HepG2 (cell line): ENCODE results near the gene KCNJ6. TPM values are rescaled to one million over a fixed set of nuclear protein-coding genes. Genes with fewer than 3 reads are reported as not detected.

ENCODE experiments used
- ATAC-seq: fragments of 200-7000 bp; cut with Tn5 transposase; 3 replicates; pipeline ENCODE4 v1.9.1; 2020; ENCODE audit warnings: mild to moderate bottlenecking, moderate library complexity
- BruUV-seq: library from RNA; stranded (reverse); fragments of 400-500 nt; replicated peaks from 2 replicates; lab custom pipeline; 2021; lab: Mats Ljungman, UMichigan
- CTCF ChIA-PET: fragments of 300-600 bp; formaldehyde crosslinking; extraction: SDS; loops from one replicate; lab custom pipeline; 2021; ENCODE audit warnings: low total read pairs, inconsistent platforms, low intra/inter-chr PET ratio; lab: Yijun Ruan, JAX
- POLR2A ChIA-PET: fragments of 350-600 bp; sonication (Branson Sonifier 250); formaldehyde crosslinking; loops from one replicate; lab custom pipeline; 2020; ENCODE audit warnings: antibody characterized with exemption, inconsistent platforms; lab: Yijun Ruan, JAX
- DNase-seq: peaks from one replicate; pipeline ENCODE4 v3.0.0-alpha.2; 2015; ENCODE audit warnings: low spot score
- FAIRE-seq: peaks from 3 replicates; lab custom pipeline; 2011; peaks lifted over from hg19 to GRCh38; lab: Jason Lieb, UNC
- H2AFZ ChIP-seq: one replicate; pipeline ENCODE4 v1.6.1; 2011; ENCODE audit warnings: low read length, inconsistent platforms
- H3K27ac ChIP-seq: fragments of 300-600 bp; 3 replicates; pipeline ENCODE4 v1.8.0; 2011; ENCODE audit warnings: mixed run types, mild to moderate bottlenecking, mixed read lengths, low read length, inconsistent platforms; ENCODE audit not compliant: insufficient read depth; ENCODE audit errors: extremely low read length
- H3K27me3 ChIP-seq, 2 experiments: fragments of 200-600 bp in 1 of 2; 2 replicates in 1 of 2; 3 replicates in 1 of 2; pipeline versions ENCODE4 v1.6.0 to v1.8.0; 2011; ENCODE audit warnings: low read length in 2 of 2, mild to moderate bottlenecking in 2 of 2, moderate library complexity in 2 of 2, inconsistent platforms in 1 of 2; ENCODE audit not compliant: insufficient read depth in 2 of 2, control insufficient read depth in 1 of 2
- H3K36me3 ChIP-seq, 2 experiments: fragments of 200-600 bp in 1 of 2; replicated peaks in 1 of 2; 2 replicates in 1 of 2; 3 replicates in 1 of 2; pipeline versions ENCODE4 v1.5.1 to v1.8.0; 2011; ENCODE audit warnings: low read length in 2 of 2, inconsistent platforms in 1 of 2; ENCODE audit not compliant: insufficient read depth in 2 of 2, control insufficient read depth in 1 of 2
- H3K4me1 ChIP-seq: 2 replicates; pipeline ENCODE4 v1.5.1; 2012; ENCODE audit warnings: low read length, inconsistent platforms; ENCODE audit not compliant: insufficient read depth
- H3K4me2 ChIP-seq: 2 replicates; pipeline ENCODE4 v1.6.0; 2011; ENCODE audit warnings: low read depth, low read length, inconsistent platforms
- H3K4me3 ChIP-seq, 3 experiments: fragments of 200-600 bp in 1 of 3; sonication (generic), shearing (Covaris generic) in 1 of 3; replicated peaks in 1 of 3; 2 replicates each; pipeline ENCODE4 v1.5.1; 2011 to 2016; ENCODE audit warnings: low read length in 3 of 3, inconsistent platforms in 2 of 3, low read depth in 2 of 3, mild to moderate bottlenecking in 2 of 3, control low read depth in 1 of 3, mixed read lengths in 1 of 3; ENCODE audit not compliant: insufficient read depth in 1 of 3
- H3K79me2 ChIP-seq: one replicate; pipeline ENCODE4 v1.6.1; 2011; ENCODE audit warnings: low read length, inconsistent platforms; ENCODE audit not compliant: insufficient read depth
- H3K9ac ChIP-seq: 2 replicates; pipeline ENCODE4 v1.6.0; 2011; ENCODE audit warnings: mild to moderate bottlenecking, low read depth, low read length, inconsistent platforms; ENCODE audit not compliant: insufficient read depth
- H3K9me3 ChIP-seq: 2 replicates; pipeline ENCODE4 v1.5.1; 2012; ENCODE audit warnings: mild to moderate bottlenecking, low read length
- H4K20me1 ChIP-seq: 2 replicates; pipeline ENCODE4 v1.6.0; 2011; ENCODE audit warnings: inconsistent platforms, mild to moderate bottlenecking, low read length, moderate library complexity; ENCODE audit not compliant: insufficient read depth
- ATRX ChIP-seq: sonication (generic); formaldehyde crosslinking; IDR thresholded peaks from 2 replicates; pipeline ENCODE4 v1.4.0; 2020; ENCODE audit warnings: missing genetic modification reagents, borderline replicate concordance
- DBP ChIP-seq: sonication (generic); formaldehyde crosslinking; IDR thresholded peaks from 2 replicates; pipeline ENCODE4 v1.4.0; 2020; ENCODE audit warnings: missing genetic modification reagents; ENCODE audit errors: not compliant biosample characterization
- IKZF5 ChIP-seq: IDR thresholded peaks from 2 replicates; pipeline ENCODE4 v1.6.1; 2018; ENCODE audit warnings: missing genetic modification reagents, mild to moderate bottlenecking, missing compliant biosample characterization
- JARID2 ChIP-seq: sonication (generic); formaldehyde crosslinking; IDR thresholded peaks from 2 replicates; pipeline ENCODE4 v1.8.1; 2023; ENCODE audit warnings: missing genetic modification reagents, inconsistent platforms; ENCODE audit not compliant: insufficient replicate concordance
- MZF1 ChIP-seq: sonication (generic); formaldehyde crosslinking; IDR thresholded peaks from 2 replicates; pipeline ENCODE4 v1.8.1; 2023; ENCODE audit warnings: mild to moderate bottlenecking, missing genetic modification reagents, borderline replicate concordance
- TCF12 ChIP-seq, 2 experiments: fragments of 450-650 bp in 1 of 2; sonication (generic) in 1 of 2; formaldehyde crosslinking in 1 of 2; IDR thresholded peaks; 2 replicates each; pipeline versions ENCODE4 v1.6.1 to v1.8.0; 2017 to 2022; ENCODE audit warnings: antibody characterized with exemption in 1 of 2, mild to moderate bottlenecking in 1 of 2, missing genetic modification reagents in 1 of 2, moderate library complexity in 1 of 2
- XRCC5 ChIP-seq: fragments of 200-400 bp; formaldehyde crosslinking; optimal IDR thresholded peaks from 2 replicates; pipeline ENCODE3; 2017; ENCODE audit warnings: mild to moderate bottlenecking, low read length
- ZNF10 ChIP-seq: sonication (generic); formaldehyde crosslinking; IDR thresholded peaks from 2 replicates; pipeline ENCODE4 v1.4.0; 2020; ENCODE audit warnings: mild to moderate bottlenecking, low read depth, missing genetic modification reagents, borderline replicate concordance
- ZSCAN31 ChIP-seq: sonication (generic); formaldehyde crosslinking; IDR thresholded peaks from 2 replicates; pipeline ENCODE4 v1.5.0; 2020; ENCODE audit warnings: low read depth, mild to moderate bottlenecking, missing genetic modification reagents
- WGBS: methylation state at CpG from one replicate; pipeline ENCODE4 v1.1.6; 2017; ENCODE audit warnings: low lambda C conversion rate; 5-methylcytosine and 5-hydroxymethylcytosine counted together
- in situ Hi-C: cut with HindIII; loops from 2 replicates; pipeline ENCODE4 v1.10.0; 2017; ENCODE audit warnings: low pct_unique_long_range_greater_than_20kb; ENCODE audit not compliant: extremely low pct_ligation_motif_present
- intact Hi-C: fragments of 100-400 bp; cut with micrococcal nuclease; formaldehyde crosslinking; loops from one replicate; pipeline ENCODE4 v1.10.0; 2022; ENCODE audit not compliant: unreplicated experiment
- polyA plus RNA-seq, 8 experiments: library from polyadenylated mRNA; depleted of rRNA in 3 of 8; stranded (reverse) in 7 of 8; unstranded in 1 of 8; fragments of >200 nt; fragmentation: Illumina TruSeq in 4 of 8; extraction: Trizol in 4 of 8; gene quantifications; 2 replicates each; pipeline versions ENCODE4 v1.2.1 to v1.2.3, GENCODE V29; 2011 to 2016; ENCODE audit warnings: low read depth in 4 of 8, missing spikeins in 1 of 8, mixed read lengths in 1 of 8; ENCODE audit not compliant: insufficient read depth in 1 of 8
- total RNA-seq, 5 experiments: library from RNA; depleted of rRNA; stranded (reverse); fragments of >200 nt; fragmentation: Illumina TruSeq; extraction: Trizol; gene quantifications; 2 replicates each; pipeline ENCODE4 v1.2.3, GENCODE V29; 2016; ENCODE audit warnings: low read depth in 1 of 5

The KCNJ6 gene
- total and polyA plus RNA-seq, 2 of the 13 experiments (the other 11 are each of a cell fraction or from before 2014, with no cell fraction given), result not detected

GRCh38 chr21:37855271-37855646 is 61.0 kb downstream of the KCNJ6 start (continued):
- TF ChIP-seq MZF1 (no peak), ATRX (no peak)

DNA sequence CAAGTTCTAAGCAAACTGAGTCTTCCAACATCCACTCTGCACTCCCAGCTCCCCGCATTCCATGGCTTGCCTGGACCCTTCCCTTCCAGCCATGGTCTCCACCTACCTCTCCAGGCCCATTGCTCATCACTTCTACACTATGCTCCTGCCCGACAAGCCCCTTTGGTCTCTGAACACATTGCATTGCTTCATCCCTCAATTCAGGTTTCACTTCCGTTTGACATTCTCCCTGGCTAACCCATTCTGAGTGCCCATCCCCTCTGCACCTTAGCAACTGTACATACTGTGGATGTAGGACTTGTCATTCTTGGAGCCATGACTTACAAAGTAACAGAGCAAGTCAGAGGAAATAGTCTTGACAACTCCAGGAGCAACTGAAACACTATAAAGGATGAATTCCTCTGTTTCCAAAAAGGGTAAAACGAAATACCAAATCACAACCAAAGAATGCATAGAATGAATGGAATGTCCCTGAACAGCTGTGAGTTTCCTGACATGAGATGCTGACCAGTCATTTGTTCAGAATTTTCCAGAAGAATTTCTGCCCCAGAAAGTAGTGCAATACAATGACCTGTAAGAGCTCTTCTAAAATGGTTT is 66.7 kb downstream of the KCNJ6 start:
- Histone ChIP-seq H3K9ac (no peak overlapping the region), H3K27me3 (no peaks in the 10 kb centered on the region), H3K4me3 (no peak overlapping the region), H3K27ac (no peak overlapping the region), H4K20me1 (no peaks in the 10 kb centered on the region), H3K36me3 (no peaks in the 10 kb centered on the region), H3K79me2 (no peaks in the 10 kb centered on the region), H3K9me3 (no peaks in the 10 kb centered on the region), H3K4me1 (no peaks in the 10 kb centered on the region), H2AFZ (no peak overlapping the region), H3K4me2 (no peak overlapping the region)
- no TSS peak for BruUV-seq
- POLR2A ChIA-PET, result no interaction called here
- intact Hi-C loops, result no loop called here
- ATAC-seq (no peak), DNase-seq (no peak), FAIRE-seq (no peak)
- in situ Hi-C loops, result no loop called here
- 2% methylated on average over 4 of the region's 4 CpGs for WGBS
- TF ChIP-seq ZNF10 (CRISPR knock-in tag) (no peak), ZSCAN31 (no peak), XRCC5 (no peak), IKZF5 (CRISPR knock-in tag) (no peak), DBP (CRISPR knock-in tag) (no peak), JARID2 (CRISPR knock-in tag) (no peak), TCF12 (IDR thresholded peaks at IDR 0.05) (no peak), TCF12 (CRISPR knock-in tag; IDR thresholded peaks at IDR 0.05) (no peak)
- CTCF ChIA-PET, result no interaction called here
